Tibial nerve (tissue), 3 donors: Measurements from ENCODE around the gene MRPS7.

ENCODE experiments used
- POLR2A ChIP-seq, 2 donors: fragments of 450-650 bp; IDR thresholded peaks; one replicate each; pipeline ENCODE4 v1.6.1; 2017; ENCODE audit warnings: antibody characterized with exemption in 2 of 2, mild to moderate bottlenecking in 2 of 2, moderate library complexity in 2 of 2
- TF ChIP-seq, protein P1 (sequence below), 5 experiments: fragments of 200-600 bp in 3 of 5; fragments of 450-650 bp in 2 of 5; sonication (generic) in 3 of 5; IDR thresholded peaks; one replicate each; pipeline ENCODE4 v1.5.1; 2016 to 2019; ENCODE audit warnings: antibody characterized with exemption in 5 of 5, mild to moderate bottlenecking in 3 of 5, moderate library complexity in 2 of 5

DNA sequence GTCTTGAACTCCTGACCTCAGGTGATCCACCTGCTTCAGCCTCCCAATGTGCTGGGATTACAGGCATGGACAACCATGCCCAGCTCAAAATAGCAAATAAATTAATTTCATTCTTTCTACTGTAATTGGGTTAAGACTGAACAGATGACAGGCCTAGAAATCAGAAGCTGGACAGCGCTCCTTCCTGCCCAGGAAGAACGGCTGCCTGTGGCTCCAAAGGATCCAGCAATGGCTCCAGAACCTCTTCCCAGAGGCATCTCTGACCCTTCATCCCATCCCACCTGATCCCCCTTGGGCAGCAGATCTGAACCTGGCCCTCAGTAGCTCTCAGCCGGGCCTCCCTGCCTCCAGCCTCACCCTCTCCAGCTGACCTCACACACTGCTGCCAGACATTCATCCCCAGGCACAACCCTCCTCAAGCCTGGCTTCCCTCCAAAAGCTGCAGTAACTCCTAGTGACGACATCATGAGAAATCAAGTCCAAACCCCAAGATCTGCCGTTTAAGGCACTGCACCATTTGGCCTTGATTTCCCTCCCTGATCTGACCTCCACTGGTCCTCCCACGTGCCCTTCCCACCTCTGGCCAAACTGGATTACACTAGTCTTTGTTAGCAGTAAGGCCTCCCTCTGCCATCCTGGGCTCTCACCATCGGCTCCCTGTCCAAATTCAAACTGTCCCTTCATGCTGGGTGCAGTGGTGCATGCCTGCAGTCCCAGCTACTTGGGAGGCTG, 12.5 kb downstream of the MRPS7 start:
- TF ChIP-seq, protein P1, sequence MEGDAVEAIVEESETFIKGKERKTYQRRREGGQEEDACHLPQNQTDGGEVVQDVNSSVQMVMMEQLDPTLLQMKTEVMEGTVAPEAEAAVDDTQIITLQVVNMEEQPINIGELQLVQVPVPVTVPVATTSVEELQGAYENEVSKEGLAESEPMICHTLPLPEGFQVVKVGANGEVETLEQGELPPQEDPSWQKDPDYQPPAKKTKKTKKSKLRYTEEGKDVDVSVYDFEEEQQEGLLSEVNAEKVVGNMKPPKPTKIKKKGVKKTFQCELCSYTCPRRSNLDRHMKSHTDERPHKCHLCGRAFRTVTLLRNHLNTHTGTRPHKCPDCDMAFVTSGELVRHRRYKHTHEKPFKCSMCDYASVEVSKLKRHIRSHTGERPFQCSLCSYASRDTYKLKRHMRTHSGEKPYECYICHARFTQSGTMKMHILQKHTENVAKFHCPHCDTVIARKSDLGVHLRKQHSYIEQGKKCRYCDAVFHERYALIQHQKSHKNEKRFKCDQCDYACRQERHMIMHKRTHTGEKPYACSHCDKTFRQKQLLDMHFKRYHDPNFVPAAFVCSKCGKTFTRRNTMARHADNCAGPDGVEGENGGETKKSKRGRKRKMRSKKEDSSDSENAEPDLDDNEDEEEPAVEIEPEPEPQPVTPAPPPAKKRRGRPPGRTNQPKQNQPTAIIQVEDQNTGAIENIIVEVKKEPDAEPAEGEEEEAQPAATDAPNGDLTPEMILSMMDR (IDR thresholded peaks at IDR 0.05) = no peak
- TF ChIP-seq POLR2A (IDR thresholded peaks at IDR 0.05) = no peak
